ENCODE data around the gene TSPAN17. TPM values are rescaled to one million over a fixed set of nuclear protein-coding genes. Genes with fewer than 3 reads are reported as not detected.
"Not testable (repeated sequence)": the region's sequence is repeated elsewhere in the genome, so short reads cannot be mapped to it uniquely, and the experiment has no call there.

TSPAN17 gene
- total RNA-seq (34.0 TPM), polyA plus RNA-seq (10 to 100 TPM; 26.0 to 48.8 (median 34.1) TPM)

DNA sequence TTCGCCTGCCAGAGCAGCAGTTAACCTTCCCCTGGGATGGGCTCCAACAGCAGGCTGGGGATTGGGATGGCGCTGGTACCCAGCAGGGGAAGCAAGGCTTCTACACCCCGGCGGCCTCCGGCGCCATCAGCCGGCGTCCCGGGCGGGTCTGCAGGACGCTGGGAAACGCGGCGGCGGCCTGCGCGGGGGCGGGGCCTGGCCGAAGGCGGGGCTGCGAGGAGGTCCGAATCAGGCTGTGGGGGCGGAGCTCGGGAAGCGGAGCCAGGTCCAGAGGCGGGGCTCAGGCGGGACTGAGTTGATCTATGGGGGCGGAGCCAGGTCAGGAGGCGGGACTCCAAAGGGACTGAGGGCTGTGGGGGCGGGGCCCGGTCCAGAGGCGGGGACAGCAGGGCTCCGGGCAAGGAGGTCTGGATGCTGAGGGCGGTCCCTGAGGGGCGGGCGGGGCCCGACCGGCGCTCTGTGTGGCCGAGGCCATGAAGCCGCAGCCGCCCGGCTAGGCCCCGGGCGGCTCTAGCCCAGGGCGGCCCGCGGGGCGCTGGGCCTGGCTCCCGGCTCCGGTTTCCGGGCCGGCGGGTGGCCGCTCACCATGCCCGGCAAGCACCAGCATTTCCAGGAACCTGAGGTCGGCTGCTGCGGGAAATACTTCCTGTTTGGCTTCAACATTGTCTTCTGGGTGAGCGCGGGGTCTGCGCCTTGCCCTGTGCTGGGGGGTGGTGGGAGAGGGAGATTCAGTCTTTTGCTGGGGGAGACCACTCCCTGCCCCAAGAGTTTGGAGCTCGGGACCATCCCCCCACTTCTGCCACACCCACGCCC lies at the start of gene TSPAN17:
TSPAN17 (plus strand) TSS at position 455 of the 813 bp plus-strand sequence; CDS start at position 587, 132 bp downstream.
- ATAC-seq (ENCODE audit: low read depth in 2 of 2) (peak; percentile 92 to 95), DNase-seq (peak; percentile 92 to 99 (median 98))
- Mint-ChIP-seq H3K9me3 (no peaks in the 10 kb centered on the region), H3K27ac (peak within 1 kb of the TSS; percentile 82 to 99 (median 93)), H3K4me1 (peaks cover 0 to 61% (median 31%) of the 10 kb centered on the region in 4 donors), H3K4me3 (peak within 1 kb of the TSS; percentile 83 to 97 (median 92)), H3K27me3 (peaks cover 5% of the 10 kb centered on the region), H3K36me3 (no peaks in the 10 kb centered on the region)
- H3K4me1 ChIP-seq (ENCODE audit: control insufficient read depth, insufficient read depth, low read length, poor library complexity, severe bottlenecking) = peaks cover 30% of the 10 kb centered on the region
- no peaks in the 10 kb centered on the region for H3K9me3 ChIP-seq (ENCODE audit: control insufficient read depth in 2 of 2, low read length in 2 of 2)
- peak within 1 kb of the TSS; percentile 84 for H3K4me3 ChIP-seq (ENCODE audit: low read depth, low read length)
- no peaks in the 10 kb centered on the region for H3K27me3 ChIP-seq (ENCODE audit: control insufficient read depth, insufficient read depth, low read length)
- peak within 1 kb of the TSS; percentile 76 for H3K27ac ChIP-seq (ENCODE audit: insufficient read depth, low read length, poor library complexity, severe bottlenecking)
- peaks cover 2% of the 10 kb centered on the region for H3K36me3 ChIP-seq (ENCODE audit: control insufficient read depth, insufficient read depth, low read length)

GRCh38 chr5:176599749-176600430 lies 47.4 kb upstream of the TSPAN17 start:
- H3K27me3 ChIP-seq (ENCODE audit: control insufficient read depth, insufficient read depth, low read length); H3K9me3 ChIP-seq (ENCODE audit: control insufficient read depth in 2 of 2, low read length in 2 of 2); H3K36me3 ChIP-seq (ENCODE audit: control insufficient read depth, insufficient read depth, low read length); H3K9me3 Mint-ChIP-seq; H3K4me3 ChIP-seq (ENCODE audit: low read depth, low read length); H3K27ac ChIP-seq (ENCODE audit: insufficient read depth, low read length, poor library complexity, severe bottlenecking); DNase-seq; H3K36me3 Mint-ChIP-seq; H3K4me1 ChIP-seq (ENCODE audit: control insufficient read depth, insufficient read depth, low read length, poor library complexity, severe bottlenecking); H3K27ac Mint-ChIP-seq; ATAC-seq (ENCODE audit: low read depth in 2 of 2); H3K27me3 Mint-ChIP-seq: not testable (repeated sequence)
- H3K4me1 Mint-ChIP-seq = peaks cover 0 to 12% (median 0%) of the 10 kb centered on the region in 4 donors
- H3K4me3 Mint-ChIP-seq = peak overlapping the region in 1 of 4 donors; percentile 36

GRCh38 chr5:176601901-176602482 lies 45.3 kb upstream of the TSPAN17 start:
- no peaks in the 10 kb centered on the region for H3K9me3 Mint-ChIP-seq

DNA sequence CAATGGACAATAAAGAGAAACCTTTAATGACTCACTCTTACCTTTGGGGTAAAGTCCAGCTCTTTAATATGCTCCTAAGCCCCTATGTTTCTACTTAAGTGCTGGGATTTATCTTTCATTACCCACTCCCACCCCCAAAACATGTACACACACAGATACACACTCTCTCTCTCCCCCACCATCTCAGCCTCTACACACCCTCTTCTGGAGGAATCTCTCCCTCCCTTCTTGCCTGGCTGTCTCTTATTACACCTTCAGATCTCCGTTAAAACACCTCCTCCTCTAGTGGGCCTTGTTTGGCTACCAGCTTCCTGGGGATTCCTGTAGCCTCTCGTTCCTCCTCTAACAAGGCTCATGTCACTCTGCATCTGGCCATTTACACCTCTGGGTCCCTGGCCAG lies 44.2 kb upstream of the TSPAN17 start:
- no peaks in the 10 kb centered on the region for H3K9me3 ChIP-seq (ENCODE audit: control insufficient read depth in 2 of 2, low read length in 2 of 2)
- H3K27ac ChIP-seq (ENCODE audit: insufficient read depth, low read length, poor library complexity, severe bottlenecking) = no peak overlapping the region
- DNase-seq (no peak), ATAC-seq (ENCODE audit: low read depth in 2 of 2) (no peak)
- H3K27me3 ChIP-seq (ENCODE audit: control insufficient read depth, insufficient read depth, low read length) = no peaks in the 10 kb centered on the region
- no peaks in the 10 kb centered on the region for H3K36me3 ChIP-seq (ENCODE audit: control insufficient read depth, insufficient read depth, low read length)
- no peaks in the 10 kb centered on the region for H3K9me3 Mint-ChIP-seq
- H3K27me3 Mint-ChIP-seq = peaks cover 5% of the 10 kb centered on the region
- peak overlapping the region in 1 of 4 donors; percentile 30 for H3K4me3 Mint-ChIP-seq
- H3K4me3 ChIP-seq (ENCODE audit: low read depth, low read length) = no peak overlapping the region
- no peaks in the 10 kb centered on the region for H3K36me3 Mint-ChIP-seq
- no peaks in the 10 kb centered on the region for H3K4me1 ChIP-seq (ENCODE audit: control insufficient read depth, insufficient read depth, low read length, poor library complexity, severe bottlenecking)
- peaks cover 0 to 3% (median 0%) of the 10 kb centered on the region in 4 donors for H3K4me1 Mint-ChIP-seq
- no peak overlapping the region for H3K27ac Mint-ChIP-seq

More at GRCh38 chr5:176601901-176602482, 45.3 kb upstream of the TSPAN17 start:
- Histone ChIP-seq H3K4me3 (ENCODE audit: low read depth, low read length) (no peak overlapping the region), H3K27me3 (ENCODE audit: control insufficient read depth, insufficient read depth, low read length) (no peaks in the 10 kb centered on the region), H3K4me1 (ENCODE audit: control insufficient read depth, insufficient read depth, low read length, poor library complexity, severe bottlenecking) (no peaks in the 10 kb centered on the region), H3K9me3 (ENCODE audit: control insufficient read depth in 2 of 2, low read length in 2 of 2) (no peaks in the 10 kb centered on the region), H3K36me3 (ENCODE audit: control insufficient read depth, insufficient read depth, low read length) (no peaks in the 10 kb centered on the region), H3K27ac (ENCODE audit: insufficient read depth, low read length, poor library complexity, severe bottlenecking) (no peak overlapping the region)
- peak overlapping the region in 1 of 4 donors; percentile 29 for H3K4me3 Mint-ChIP-seq
- H3K36me3 Mint-ChIP-seq = no peaks in the 10 kb centered on the region
- no peaks in the 10 kb centered on the region for H3K27me3 Mint-ChIP-seq
- DNase-seq (no peak), ATAC-seq (ENCODE audit: low read depth in 2 of 2) (no peak)
- peaks cover 0 to 3% (median 0%) of the 10 kb centered on the region in 4 donors for H3K4me1 Mint-ChIP-seq
- peak overlapping the region in 1 of 3 donors; percentile 44 for H3K27ac Mint-ChIP-seq

DNA sequence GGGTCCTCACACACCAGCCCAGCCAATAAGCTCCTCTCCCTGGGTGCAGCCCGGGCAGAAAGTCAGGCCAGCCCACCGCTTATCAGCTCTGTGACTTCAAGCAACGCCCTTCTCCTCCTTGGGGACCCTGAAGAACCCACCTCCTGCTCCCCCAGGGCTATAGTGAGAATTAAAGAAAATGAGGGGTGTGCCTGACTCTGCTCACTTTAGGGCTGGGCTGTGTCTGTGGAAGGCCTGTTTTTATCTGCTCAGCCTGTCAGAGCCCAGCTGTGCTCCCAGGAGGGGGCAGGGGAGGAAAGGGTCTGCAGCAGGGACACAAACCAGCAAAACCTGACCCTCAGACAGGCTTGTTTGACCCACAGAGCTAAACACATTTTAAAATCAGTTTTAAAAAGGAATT lies 41.3 kb upstream of the TSPAN17 start:
- DNase-seq (no peak), ATAC-seq (ENCODE audit: low read depth in 2 of 2) (no peak)
- Mint-ChIP-seq H3K27ac (no peak overlapping the region), H3K4me3 (peak overlapping the region in 2 of 4 donors; percentile 16 to 32), H3K27me3 (peaks cover 16% of the 10 kb centered on the region), H3K4me1 (peaks cover 0 to 15% (median 9%) of the 10 kb centered on the region in 4 donors), H3K9me3 (peaks cover 0 to 2% (median 0%) of the 10 kb centered on the region in 7 donors), H3K36me3 (no peaks in the 10 kb centered on the region)
- Histone ChIP-seq H3K4me1 (ENCODE audit: control insufficient read depth, insufficient read depth, low read length, poor library complexity, severe bottlenecking) (peaks cover 11% of the 10 kb centered on the region), H3K27ac (ENCODE audit: insufficient read depth, low read length, poor library complexity, severe bottlenecking) (no peak overlapping the region), H3K36me3 (ENCODE audit: control insufficient read depth, insufficient read depth, low read length) (no peaks in the 10 kb centered on the region), H3K4me3 (ENCODE audit: low read depth, low read length) (no peak overlapping the region), H3K9me3 (ENCODE audit: control insufficient read depth in 2 of 2, low read length in 2 of 2) (no peaks in the 10 kb centered on the region), H3K27me3 (ENCODE audit: control insufficient read depth, insufficient read depth, low read length) (peaks cover 3% of the 10 kb centered on the region)

- Mint-ChIP-seq H3K36me3 (no peaks in the 10 kb centered on the region), H3K4me3 (peak overlapping the region in 1 of 4 donors; percentile 68), H3K27ac (no peak overlapping the region), H3K4me1 (peaks cover 0 to 16% (median 10%) of the 10 kb centered on the region in 4 donors), H3K27me3 (peaks cover 22% of the 10 kb centered on the region), H3K9me3 (peaks cover 0 to 2% (median 0%) of the 10 kb centered on the region in 7 donors)
- DNase-seq (no peak), ATAC-seq (ENCODE audit: low read depth in 2 of 2) (no peak)
- Histone ChIP-seq H3K4me1 (ENCODE audit: control insufficient read depth, insufficient read depth, low read length, poor library complexity, severe bottlenecking) (peaks cover 11% of the 10 kb centered on the region), H3K9me3 (ENCODE audit: control insufficient read depth in 2 of 2, low read length in 2 of 2) (no peaks in the 10 kb centered on the region), H3K27me3 (ENCODE audit: control insufficient read depth, insufficient read depth, low read length) (peaks cover 3% of the 10 kb centered on the region), H3K4me3 (ENCODE audit: low read depth, low read length) (no peak overlapping the region), H3K36me3 (ENCODE audit: control insufficient read depth, insufficient read depth, low read length) (no peaks in the 10 kb centered on the region), H3K27ac (ENCODE audit: insufficient read depth, low read length, poor library complexity, severe bottlenecking) (no peak overlapping the region)
Observed at GRCh38 chr5:176606875-176607274, 40.4 kb upstream of the TSPAN17 start.

GRCh38 chr5:176608142-176608705 lies 39.1 kb upstream of the TSPAN17 start:
- Mint-ChIP-seq H3K27me3 (peaks cover 26% of the 10 kb centered on the region), H3K9me3 (peaks cover 0 to 3% (median 0%) of the 10 kb centered on the region in 7 donors), H3K27ac (no peak overlapping the region), H3K4me3 (peak overlapping the region; percentile 87 to 91 (median 88)), H3K36me3 (no peaks in the 10 kb centered on the region), H3K4me1 (peaks cover 0 to 15% (median 10%) of the 10 kb centered on the region in 4 donors)
- no peaks in the 10 kb centered on the region for H3K9me3 ChIP-seq (ENCODE audit: control insufficient read depth in 2 of 2, low read length in 2 of 2)
- no peaks in the 10 kb centered on the region for H3K36me3 ChIP-seq (ENCODE audit: control insufficient read depth, insufficient read depth, low read length)
- peaks cover 11% of the 10 kb centered on the region for H3K4me1 ChIP-seq (ENCODE audit: control insufficient read depth, insufficient read depth, low read length, poor library complexity, severe bottlenecking)
- ATAC-seq (ENCODE audit: low read depth in 2 of 2) (no peak), DNase-seq (no peak)
- peaks cover 7% of the 10 kb centered on the region for H3K27me3 ChIP-seq (ENCODE audit: control insufficient read depth, insufficient read depth, low read length)
- H3K4me3 ChIP-seq (ENCODE audit: low read depth, low read length) = no peak overlapping the region
- no peak overlapping the region for H3K27ac ChIP-seq (ENCODE audit: insufficient read depth, low read length, poor library complexity, severe bottlenecking)

All from CD4-positive, CD25-positive, alpha-beta regulatory T cell (primary cell).